Right lung (tissue), 5 donors: ENCODE measurements around the gene RAB29. TPM values are rescaled to one million over a fixed set of nuclear protein-coding genes. Genes with fewer than 3 reads are reported as not detected.
A peak's percentile ranks its signal among the peaks of the same experiment; 100 is the strongest.

Experiments
- DNase-seq, 2 donors: peaks; one replicate each; pipeline ENCODE4 v3.0.0-alpha.2; 2013
- polyA plus RNA-seq, 5 donors: library from polyadenylated mRNA; unstranded; fragments of 120-200 nt; gene quantifications; one replicate each; pipeline versions ENCODE4 v1.2.1 to v1.2.3, GENCODE V29; 2013; ENCODE audit warnings: inconsistent platforms in 1 of 5, low replicate concordance in 1 of 5; ENCODE audit not compliant: insufficient read length in 5 of 5, insufficient read depth in 1 of 5

The RAB29 gene
- polyA plus RNA-seq, 5 donors, result 5.7 to 8.1 (median 6.8) TPM

GRCh38 chr1:205798577-205798976, 23.3 kb upstream of the RAB29 start:
- no peak for DNase-seq

DNA sequence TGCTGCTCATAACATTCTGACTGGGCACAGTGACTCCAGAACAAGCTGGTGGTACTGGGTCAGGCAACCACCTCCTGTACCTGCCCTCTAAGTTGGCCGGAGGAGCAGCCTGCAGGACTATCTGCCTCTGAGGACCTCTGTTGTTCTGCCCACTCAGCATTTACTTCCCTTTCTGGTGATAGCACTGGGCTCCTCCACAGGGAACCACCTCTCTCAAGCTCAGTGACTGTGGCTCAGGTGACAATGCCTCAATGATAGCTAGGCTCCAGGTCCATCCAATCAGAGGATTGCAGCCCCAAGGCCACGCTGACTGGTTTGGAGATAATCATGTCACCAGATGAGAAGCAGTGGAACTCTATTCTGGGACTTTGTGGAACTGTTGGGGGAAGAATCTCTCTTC, 21.9 kb upstream of the RAB29 start:
- DNase-seq, result no peak

DNA sequence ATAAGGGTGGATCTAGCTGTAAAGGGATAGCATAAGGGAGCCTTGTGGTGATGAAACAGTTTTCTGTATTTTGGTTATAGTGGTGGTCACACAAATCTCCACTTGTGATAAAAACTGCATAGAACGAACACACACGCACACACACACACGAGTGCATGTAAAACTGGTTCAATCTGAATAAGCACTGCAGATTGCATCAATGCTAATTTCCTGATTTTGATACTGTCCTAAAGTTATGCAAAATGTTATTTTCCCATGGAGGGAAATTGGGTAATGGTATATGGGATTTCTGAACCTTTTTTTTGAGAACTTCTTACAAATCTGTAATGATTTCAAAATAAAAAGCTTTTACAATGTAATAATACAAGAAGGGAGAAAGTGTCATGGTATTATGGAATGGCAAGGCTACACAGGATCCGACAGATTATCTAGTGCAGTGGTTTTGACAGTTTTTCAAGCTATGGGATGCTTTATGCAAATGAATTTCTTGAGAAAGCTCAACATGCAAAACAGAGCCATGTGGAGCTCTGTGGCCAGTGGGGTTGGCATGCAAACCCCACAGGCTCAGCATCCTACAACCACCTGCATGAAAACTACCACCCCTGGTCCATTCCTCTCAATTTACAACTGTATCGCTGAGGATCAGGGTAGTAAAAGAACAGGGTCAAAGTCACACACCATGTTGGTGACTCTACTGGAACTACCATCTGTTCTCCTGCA, 18.9 kb upstream of the RAB29 start:
- DNase-seq, result no peak

DNA sequence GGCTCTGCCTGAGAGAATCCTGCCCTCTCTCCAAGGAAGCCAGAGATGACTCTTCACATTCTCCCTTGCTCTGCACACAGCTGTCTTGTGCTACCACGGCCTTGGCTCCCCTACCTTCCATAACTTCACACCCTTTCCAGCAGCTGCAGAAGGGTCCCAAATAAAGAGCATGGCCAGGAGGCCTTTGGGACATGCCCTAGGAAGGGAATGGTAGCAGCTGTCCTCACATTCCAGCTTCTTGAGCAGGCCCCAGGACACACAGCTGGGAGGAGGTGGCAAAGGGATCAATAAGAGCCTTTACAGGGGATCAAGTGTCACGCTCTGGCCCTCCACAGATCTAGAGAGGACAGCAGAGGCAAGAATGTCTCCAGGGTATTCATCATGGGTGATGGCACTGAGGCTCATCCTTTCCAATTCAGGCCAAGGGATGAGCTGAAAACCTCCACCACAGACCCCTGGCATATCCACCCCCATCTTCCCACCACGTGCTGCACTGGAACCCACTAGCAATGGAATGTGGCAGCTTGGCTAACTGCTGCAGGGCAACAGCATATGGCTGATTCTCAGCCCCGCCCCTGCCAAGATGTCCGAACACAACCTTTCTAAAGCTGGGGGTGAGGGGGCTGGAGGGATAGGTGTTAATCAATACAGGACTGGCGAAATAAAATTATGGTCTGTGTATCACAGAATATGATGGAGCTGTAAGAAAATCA, 17.8 kb upstream of the RAB29 start:
- no peak for DNase-seq

DNA sequence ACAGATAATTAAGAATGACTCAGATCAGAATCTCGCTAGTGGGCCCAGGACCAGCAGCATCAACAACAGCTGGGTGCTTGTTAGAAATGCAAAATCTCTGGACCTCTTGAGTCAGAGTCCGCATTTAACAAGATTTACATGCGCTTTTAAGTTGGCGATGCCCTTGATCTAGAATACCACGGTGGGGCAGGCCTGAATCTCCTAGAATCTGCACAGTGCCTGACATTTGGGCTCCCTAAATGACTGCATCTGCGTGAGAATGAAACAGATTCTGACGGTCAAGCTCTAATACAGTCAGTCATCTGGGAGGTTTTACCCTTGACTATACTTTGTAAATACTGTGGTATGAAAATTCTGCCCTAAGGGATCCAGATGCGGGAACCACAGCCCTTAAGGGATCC, 17.2 kb upstream of the RAB29 start:
- no peak for DNase-seq

GRCh38 chr1:205791568-205792180, 16.4 kb upstream of the RAB29 start:
- peak in 1 of 2 donors; percentile 39 for DNase-seq

- DNase-seq, result no peak
Observed at GRCh38 chr1:205787287-205787916, 12.1 kb upstream of the RAB29 start.

DNA sequence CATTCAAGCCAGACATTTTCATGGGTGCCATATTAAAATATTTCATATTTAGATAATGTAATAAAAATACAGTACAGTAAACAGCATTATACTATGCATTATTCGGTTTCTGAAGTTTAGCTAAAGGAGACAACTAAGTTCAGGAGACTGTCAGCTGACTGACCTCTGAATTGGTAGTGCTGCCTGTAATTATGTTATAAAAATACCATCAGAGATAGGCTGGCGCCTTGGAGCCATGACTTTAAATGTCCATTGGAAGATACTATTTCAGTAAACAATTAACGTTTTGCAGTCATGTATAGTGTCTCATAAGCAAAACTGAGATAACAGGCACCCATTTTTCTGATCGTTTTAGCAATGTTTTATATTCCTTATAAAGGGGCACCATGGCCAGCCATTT, 11.3 kb upstream of the RAB29 start:
- no peak for DNase-seq

DNA sequence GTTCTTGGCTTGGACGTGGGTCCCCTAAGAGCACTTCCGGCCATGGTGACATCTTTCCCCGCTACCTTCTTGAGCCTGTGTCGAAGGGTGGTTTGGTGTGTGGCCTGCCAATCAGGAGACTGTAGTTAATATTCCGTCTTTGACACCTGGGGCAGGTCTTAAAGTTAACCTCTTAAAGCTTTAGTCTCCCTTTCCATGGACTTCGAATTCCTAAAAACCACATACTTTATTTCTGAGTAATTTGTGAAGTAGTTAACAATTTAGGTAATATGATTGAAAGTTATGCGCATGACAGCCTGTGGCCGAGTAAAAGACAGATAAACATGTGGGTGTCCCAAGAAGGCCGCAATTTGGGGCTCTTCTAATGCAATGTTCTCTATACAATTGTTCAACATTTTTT, 10.2 kb upstream of the RAB29 start:
- DNase-seq, result no peak

DNA sequence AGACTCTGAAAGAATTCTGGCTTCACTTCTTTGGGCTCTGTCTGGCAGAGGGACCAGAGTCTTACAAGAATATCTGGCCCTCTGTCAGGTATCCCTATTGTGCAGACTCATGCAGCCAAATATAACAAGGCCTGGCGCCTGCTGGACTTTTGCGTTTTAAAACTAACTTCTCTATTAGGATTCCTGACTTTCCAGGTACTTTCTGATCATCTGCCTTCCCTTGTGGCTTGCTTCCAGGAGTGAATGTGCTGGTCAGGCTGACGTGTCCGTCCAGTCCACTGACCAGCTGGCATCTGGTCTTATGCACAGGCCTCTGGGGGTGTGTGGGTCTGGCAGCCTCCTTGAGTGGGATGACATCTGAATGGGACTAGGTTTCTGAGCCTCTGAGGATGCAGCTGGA, 8.6 kb upstream of the RAB29 start:
- DNase-seq, result no peak

DNA sequence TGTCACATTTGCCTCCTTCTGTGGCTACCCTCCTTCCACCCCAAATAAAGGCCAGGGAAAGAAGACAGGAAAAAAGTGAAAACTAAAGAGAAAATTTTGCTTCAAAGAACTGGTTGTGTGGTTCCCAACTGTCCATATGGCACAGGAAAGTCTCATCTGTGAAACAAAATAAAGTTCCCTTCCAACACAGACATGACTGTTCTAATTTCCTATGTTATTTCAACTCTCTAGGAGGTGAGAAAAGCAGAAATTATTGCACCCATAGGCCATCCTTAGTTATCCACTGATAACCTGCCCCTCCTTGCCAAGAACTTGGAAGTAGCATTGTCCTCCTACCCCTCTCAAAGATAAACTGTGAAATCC, 8.1 kb upstream of the RAB29 start:
- DNase-seq, result no peak

GRCh38 chr1:205782627-205783432, 7.5 kb upstream of the RAB29 start:
- DNase-seq, result no peak

- no peak for DNase-seq
Observed at GRCh38 chr1:205780335-205780734, 5.1 kb upstream of the RAB29 start.

DNA sequence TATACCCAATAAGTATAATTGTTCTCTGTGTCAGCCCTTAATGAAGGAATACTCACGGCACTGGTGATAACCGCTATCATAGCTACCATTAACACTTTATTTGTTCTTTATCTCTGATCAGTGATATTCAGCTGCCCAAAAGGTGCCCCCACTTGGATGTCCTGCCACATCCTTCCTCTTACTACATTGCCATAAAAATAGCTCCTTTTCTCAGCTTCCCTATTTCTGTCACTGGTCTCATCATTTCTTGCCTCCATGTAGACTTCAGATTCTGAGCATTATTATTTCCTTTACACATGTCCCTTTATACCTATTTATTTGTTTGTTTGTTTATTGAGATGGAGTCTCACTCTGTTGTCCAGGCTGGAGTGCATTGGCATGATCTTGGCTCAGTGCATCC, 2.7 kb upstream of the RAB29 start:
- DNase-seq, result no peak

DNA sequence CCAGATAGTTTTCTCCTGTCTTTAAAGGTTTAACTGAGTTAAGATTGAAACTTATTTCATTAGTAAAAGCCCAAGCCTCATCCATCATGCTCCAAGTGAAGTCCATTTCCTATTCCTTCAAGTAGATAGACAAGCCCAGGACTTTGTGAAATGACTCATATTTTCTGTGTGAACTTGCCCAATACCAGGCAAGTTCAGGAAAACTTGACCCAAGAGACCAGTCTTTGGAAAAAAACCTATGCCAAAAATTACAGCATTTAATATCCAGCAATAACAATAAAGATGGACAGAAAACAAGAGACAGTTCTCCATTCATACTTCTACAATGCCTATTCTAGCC, 405 bp upstream of the RAB29 start:
- no peak for DNase-seq

GRCh38 chr1:205774198-205775014, 876 bp downstream of the RAB29 start:
- no peak for DNase-seq

DNA sequence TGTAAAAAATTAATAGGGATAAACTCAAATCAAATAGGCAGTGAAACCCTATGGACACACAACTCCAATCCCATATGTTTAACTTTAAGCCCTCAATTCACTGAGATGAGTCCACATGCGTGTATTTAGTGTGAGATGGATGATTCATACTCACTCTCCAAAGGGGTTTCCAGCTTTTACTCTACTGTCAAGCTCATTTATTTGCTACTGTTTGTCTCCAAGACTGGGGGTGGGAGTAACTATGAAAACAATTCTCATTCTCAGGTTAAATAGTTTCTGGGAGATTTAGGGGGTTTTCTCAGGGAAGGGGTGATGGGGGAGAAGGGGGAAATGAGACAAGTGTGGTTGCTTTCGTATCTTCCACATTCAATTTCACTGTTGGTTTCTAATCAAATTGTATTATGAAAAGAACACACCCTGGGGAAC, 2.7 kb downstream of the RAB29 start:
- DNase-seq, result no peak

DNA sequence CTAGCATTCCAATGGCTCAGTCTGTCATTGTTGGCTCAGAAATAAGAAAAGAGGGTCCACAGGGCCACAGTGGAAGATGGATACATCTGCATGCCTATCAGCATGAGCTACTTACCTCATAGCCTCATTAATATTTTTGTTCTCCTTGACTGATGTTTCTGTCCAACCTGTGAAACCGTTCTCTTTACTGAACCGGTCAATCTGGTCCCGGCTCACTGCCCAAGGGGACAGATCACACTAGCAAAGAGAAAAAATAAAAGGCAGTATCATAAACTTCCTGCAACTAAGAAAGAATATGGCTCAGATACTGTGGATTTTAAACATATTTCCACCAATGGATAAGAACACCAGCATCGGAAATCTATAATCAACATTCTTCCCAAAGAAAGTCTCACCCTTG, 4.7 kb downstream of the RAB29 start:
- DNase-seq, result no peak

GRCh38 chr1:205769641-205770365, 5.5 kb downstream of the RAB29 start:
- no peak for DNase-seq

DNA sequence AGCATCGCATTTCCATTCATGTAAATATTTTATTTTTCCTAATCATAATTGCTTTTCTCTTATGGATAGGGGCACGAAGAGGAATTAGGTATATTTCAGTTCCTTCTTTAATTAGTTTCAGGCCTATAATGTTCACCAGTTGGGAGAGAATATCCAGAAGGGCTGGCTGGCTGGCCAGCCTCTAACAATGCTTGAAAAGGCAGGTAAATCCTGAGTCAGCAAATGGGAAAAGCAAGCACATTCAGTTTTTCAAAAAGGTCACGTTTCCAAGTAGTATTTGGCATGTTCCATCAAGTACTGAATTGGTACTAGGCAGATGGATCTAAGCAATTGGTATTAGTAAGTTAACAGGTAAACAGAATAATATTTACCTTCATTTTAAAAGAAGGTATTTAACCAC, 8.0 kb downstream of the RAB29 start:
- DNase-seq, result no peak
